HEK293 (cell line): ENCODE results near the gene MAST2.

Experiments
- ZNF677 ChIP-seq: fragments of 450-650 bp; IDR thresholded peaks from 2 replicates; pipeline ENCODE4 v1.5.0; 2018; ENCODE audit warnings: missing biosample characterization, mild to moderate bottlenecking, missing genetic modification characterization, moderate library complexity
- TF ChIP-seq, protein P1 (sequence below): fragments of 450-650 bp; formaldehyde crosslinking; IDR thresholded peaks from 2 replicates; pipeline ENCODE4 v1.5.1; 2016; ENCODE audit warnings: missing biosample characterization, missing genetic modification characterization
- TF ChIP-seq, protein P2 (sequence below): fragments of 450-650 bp; formaldehyde crosslinking; IDR thresholded peaks from 2 replicates; pipeline ENCODE4 v1.5.1; 2016; ENCODE audit warnings: missing biosample characterization, missing genetic modification characterization

DNA sequence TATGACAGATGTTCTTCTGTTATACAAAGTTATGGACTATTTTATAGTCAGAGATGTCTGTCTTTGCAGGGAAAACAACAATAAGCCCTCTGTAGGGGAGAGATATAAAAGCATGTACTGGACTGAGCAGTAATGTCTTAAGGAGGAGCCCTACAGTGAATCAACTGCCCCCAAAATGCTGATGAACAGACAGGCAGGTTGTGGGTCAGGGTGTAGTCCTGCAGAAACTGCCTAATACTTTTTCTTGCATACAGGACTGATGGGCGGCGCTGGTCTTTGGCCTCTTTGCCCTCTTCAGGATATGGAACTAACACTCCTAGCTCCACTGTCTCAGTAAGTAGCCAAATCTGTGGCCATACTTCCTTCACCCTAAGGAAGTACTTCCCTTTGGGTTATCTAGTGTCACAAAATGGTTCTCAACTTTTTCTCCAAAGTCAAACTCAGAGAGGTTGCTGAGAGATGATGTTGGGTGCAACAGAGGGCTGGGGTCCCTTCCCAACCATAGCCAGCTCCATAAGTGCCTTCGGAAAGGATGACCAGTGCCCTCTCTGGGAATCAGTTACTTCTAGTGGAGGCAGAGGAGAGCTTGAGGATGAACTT is 199.2 kb downstream of the MAST2 start:
- TF ChIP-seq, protein P1, sequence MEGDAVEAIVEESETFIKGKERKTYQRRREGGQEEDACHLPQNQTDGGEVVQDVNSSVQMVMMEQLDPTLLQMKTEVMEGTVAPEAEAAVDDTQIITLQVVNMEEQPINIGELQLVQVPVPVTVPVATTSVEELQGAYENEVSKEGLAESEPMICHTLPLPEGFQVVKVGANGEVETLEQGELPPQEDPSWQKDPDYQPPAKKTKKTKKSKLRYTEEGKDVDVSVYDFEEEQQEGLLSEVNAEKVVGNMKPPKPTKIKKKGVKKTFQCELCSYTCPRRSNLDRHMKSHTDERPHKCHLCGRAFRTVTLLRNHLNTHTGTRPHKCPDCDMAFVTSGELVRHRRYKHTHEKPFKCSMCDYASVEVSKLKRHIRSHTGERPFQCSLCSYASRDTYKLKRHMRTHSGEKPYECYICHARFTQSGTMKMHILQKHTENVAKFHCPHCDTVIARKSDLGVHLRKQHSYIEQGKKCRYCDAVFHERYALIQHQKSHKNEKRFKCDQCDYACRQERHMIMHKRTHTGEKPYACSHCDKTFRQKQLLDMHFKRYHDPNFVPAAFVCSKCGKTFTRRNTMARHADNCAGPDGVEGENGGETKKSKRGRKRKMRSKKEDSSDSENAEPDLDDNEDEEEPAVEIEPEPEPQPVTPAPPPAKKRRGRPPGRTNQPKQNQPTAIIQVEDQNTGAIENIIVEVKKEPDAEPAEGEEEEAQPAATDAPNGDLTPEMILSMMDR (tag by site-specific recombination): no peak
- TF ChIP-seq, protein P2, sequence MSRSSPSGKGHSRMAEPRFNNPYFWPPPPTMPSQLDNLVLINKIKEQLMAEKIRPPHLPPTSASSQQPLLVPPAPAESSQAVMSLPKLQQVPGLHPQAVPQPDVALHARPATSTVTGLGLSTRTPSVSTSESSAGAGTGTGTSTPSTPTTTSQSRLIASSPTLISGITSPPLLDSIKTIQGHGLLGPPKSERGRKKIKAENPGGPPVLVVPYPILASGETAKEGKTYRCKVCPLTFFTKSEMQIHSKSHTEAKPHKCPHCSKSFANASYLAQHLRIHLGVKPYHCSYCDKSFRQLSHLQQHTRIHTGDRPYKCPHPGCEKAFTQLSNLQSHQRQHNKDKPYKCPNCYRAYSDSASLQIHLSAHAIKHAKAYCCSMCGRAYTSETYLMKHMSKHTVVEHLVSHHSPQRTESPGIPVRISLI (tag by site-specific recombination): no peak
- no peak for TF ChIP-seq ZNF677 (tag by site-specific recombination)
